Activated CD4-positive, alpha-beta T cell treated with anti-CD3 and anti-CD28 coated beads, Interleukin-2, amount 10 ng/mL, durations not matched to agents 7 days and 5 days (primary cell): ENCODE results near the gene LRRC4B. TPM values are rescaled to one million over a fixed set of nuclear protein-coding genes. Genes with fewer than 3 reads are reported as not detected.

Experiments used
- CTCF ChIA-PET: fragments of 350-600 bp; sonication (Branson Sonifier 250); formaldehyde crosslinking; loops from one replicate; lab custom pipeline; 2021; ENCODE audit warnings: antibody characterized with exemption; lab: Charles Lee
- POLR2A ChIA-PET: fragments of 350-600 bp; sonication (Branson Sonifier 250); formaldehyde crosslinking; loops from one replicate; lab custom pipeline; 2021; ENCODE audit warnings: antibody characterized with exemption; lab: Charles Lee
- DNase-seq: peaks from one replicate; pipeline ENCODE4 v3.0.0-alpha.2; 2020
- H3K27ac Mint-ChIP-seq: one replicate; pipeline ENCODE4 v1.8.0; 2021; ENCODE audit warnings: mild to moderate bottlenecking, moderate library complexity, mixed read lengths
- H3K27me3 Mint-ChIP-seq: one replicate; pipeline ENCODE4 v1.8.0; 2021; ENCODE audit warnings: mixed read lengths
- H3K36me3 Mint-ChIP-seq: one replicate; pipeline ENCODE4 v1.8.0; 2021; ENCODE audit warnings: low read depth, mixed read lengths
- H3K4me1 Mint-ChIP-seq: one replicate; pipeline ENCODE4 v1.8.0; 2021; ENCODE audit warnings: mixed read lengths
- H3K4me3 Mint-ChIP-seq: one replicate; pipeline ENCODE4 v1.8.0; 2021; ENCODE audit warnings: mild to moderate bottlenecking, moderate library complexity, mixed read lengths
- H3K9me3 Mint-ChIP-seq: one replicate; pipeline ENCODE4 v1.8.0; 2021; ENCODE audit warnings: mixed read lengths
- total RNA-seq, 2 experiments: library from RNA; stranded (reverse); gene quantifications; one replicate each; pipeline ENCODE4 v1.2.3, GENCODE V29; 2021

Gene LRRC4B
- total RNA-seq, 2 experiments from 2014 or later = not detected

GRCh38 chr19:50555033-50555432 is 13.2 kb downstream of the LRRC4B start:
- Mint-ChIP-seq H3K4me3 (no peak overlapping the region), H3K9me3 (no peaks in the 10 kb centered on the region)
- CTCF ChIA-PET = interaction anchor here (1.6 to 2.4 kb wide), 3 partner anchors 17 to 198 kb away, joined by 5 to 14 read pairs (median 5); no protein-coding TSS in a partner anchor

GRCh38 chr19:50554212-50554611 is 14.0 kb downstream of the LRRC4B start:
- ChIA-PET CTCF (interaction anchor here (0.8 kb wide), 1 partner anchor 18 kb away, joined by 5 read pairs; no protein-coding TSS in a partner anchor), POLR2A (no interaction called here)
- Mint-ChIP-seq H3K4me1 (peaks cover 8% of the 10 kb centered on the region), H3K4me3 (no peak overlapping the region), H3K27ac (no peak overlapping the region), H3K27me3 (peaks cover 48% of the 10 kb centered on the region), H3K9me3 (no peaks in the 10 kb centered on the region), H3K36me3 (no peaks in the 10 kb centered on the region)
- DNase-seq = no peak

More at GRCh38 chr19:50555033-50555432, 13.2 kb downstream of the LRRC4B start:
- peaks cover 8% of the 10 kb centered on the region for H3K4me1 Mint-ChIP-seq
- no peak for DNase-seq
- POLR2A ChIA-PET = no interaction called here
- no peaks in the 10 kb centered on the region for H3K36me3 Mint-ChIP-seq
- no peak overlapping the region for H3K27ac Mint-ChIP-seq
- H3K27me3 Mint-ChIP-seq = peaks cover 47% of the 10 kb centered on the region

GRCh38 chr19:50553134-50553703 is 15.0 kb downstream of the LRRC4B start:
- H3K4me3 Mint-ChIP-seq = no peak overlapping the region
- peaks cover 8% of the 10 kb centered on the region for H3K4me1 Mint-ChIP-seq
- CTCF ChIA-PET = no interaction called here
- DNase-seq = no peak
- no peaks in the 10 kb centered on the region for H3K36me3 Mint-ChIP-seq
- POLR2A ChIA-PET = no interaction called here
- peaks cover 48% of the 10 kb centered on the region for H3K27me3 Mint-ChIP-seq
- no peak overlapping the region for H3K27ac Mint-ChIP-seq
- no peaks in the 10 kb centered on the region for H3K9me3 Mint-ChIP-seq

GRCh38 chr19:50552540-50552939 is 15.7 kb downstream of the LRRC4B start:
- no peak overlapping the region for H3K4me3 Mint-ChIP-seq
- no peak overlapping the region for H3K27ac Mint-ChIP-seq
- ChIA-PET POLR2A (no interaction called here), CTCF (no interaction called here)
- no peaks in the 10 kb centered on the region for H3K9me3 Mint-ChIP-seq
- DNase-seq = no peak
- H3K36me3 Mint-ChIP-seq = no peaks in the 10 kb centered on the region
- H3K4me1 Mint-ChIP-seq = peaks cover 8% of the 10 kb centered on the region
- H3K27me3 Mint-ChIP-seq = peaks cover 45% of the 10 kb centered on the region

- CTCF ChIA-PET = no interaction called here
- no peaks in the 10 kb centered on the region for H3K36me3 Mint-ChIP-seq
- no peaks in the 10 kb centered on the region for H3K9me3 Mint-ChIP-seq
- no peak overlapping the region for H3K4me3 Mint-ChIP-seq
- H3K27me3 Mint-ChIP-seq = peaks cover 41% of the 10 kb centered on the region
- POLR2A ChIA-PET = no interaction called here
- DNase-seq = no peak
- no peak overlapping the region for H3K27ac Mint-ChIP-seq
- peaks cover 8% of the 10 kb centered on the region for H3K4me1 Mint-ChIP-seq
These were observed 16.5 kb downstream of the LRRC4B start for GRCh38 chr19:50551715-50552187.

GRCh38 chr19:50551034-50551714 is 17.1 kb downstream of the LRRC4B start:
- Mint-ChIP-seq H3K27ac (no peak overlapping the region), H3K36me3 (no peaks in the 10 kb centered on the region), H3K27me3 (peaks cover 37% of the 10 kb centered on the region), H3K9me3 (no peaks in the 10 kb centered on the region), H3K4me3 (no peak overlapping the region), H3K4me1 (peaks cover 4% of the 10 kb centered on the region)
- no peak for DNase-seq
- CTCF ChIA-PET = no interaction called here
- POLR2A ChIA-PET = no interaction called here

GRCh38 chr19:50550594-50550966 is 17.7 kb downstream of the LRRC4B start:
- Mint-ChIP-seq H3K4me1 (no peaks in the 10 kb centered on the region), H3K36me3 (no peaks in the 10 kb centered on the region), H3K27me3 (peaks cover 34% of the 10 kb centered on the region), H3K4me3 (no peak overlapping the region), H3K27ac (no peak overlapping the region), H3K9me3 (no peaks in the 10 kb centered on the region)
- ChIA-PET CTCF (no interaction called here), POLR2A (no interaction called here)
- DNase-seq = no peak

GRCh38 chr19:50549927-50550593 is 18.2 kb downstream of the LRRC4B start:
- Mint-ChIP-seq H3K4me3 (no peak overlapping the region), H3K36me3 (no peaks in the 10 kb centered on the region), H3K9me3 (no peaks in the 10 kb centered on the region), H3K27ac (no peak overlapping the region), H3K4me1 (no peaks in the 10 kb centered on the region), H3K27me3 (peaks cover 29% of the 10 kb centered on the region)
- ChIA-PET POLR2A (no interaction called here), CTCF (no interaction called here)
- no peak for DNase-seq

- Mint-ChIP-seq H3K4me3 (no peak overlapping the region), H3K36me3 (no peaks in the 10 kb centered on the region), H3K27ac (no peak overlapping the region), H3K4me1 (no peaks in the 10 kb centered on the region), H3K27me3 (peaks cover 26% of the 10 kb centered on the region), H3K9me3 (no peaks in the 10 kb centered on the region)
- CTCF ChIA-PET = no interaction called here
- no peak for DNase-seq
- POLR2A ChIA-PET = no interaction called here
These were observed 18.9 kb downstream of the LRRC4B start for GRCh38 chr19:50549059-50549926.

GRCh38 chr19:50548191-50549058 is 19.8 kb downstream of the LRRC4B start:
- Mint-ChIP-seq H3K27me3 (peaks cover 24% of the 10 kb centered on the region), H3K9me3 (no peaks in the 10 kb centered on the region), H3K36me3 (no peaks in the 10 kb centered on the region), H3K4me3 (no peak overlapping the region), H3K4me1 (no peaks in the 10 kb centered on the region), H3K27ac (no peak overlapping the region)
- POLR2A ChIA-PET = no interaction called here
- no peak for DNase-seq
- CTCF ChIA-PET = interaction anchor here (0.7 kb wide), 1 partner anchor 8 kb away, joined by 3 read pairs; no protein-coding TSS in a partner anchor

GRCh38 chr19:50547385-50548190 is 20.6 kb downstream of the LRRC4B start:
- no peak for DNase-seq
- no peaks in the 10 kb centered on the region for H3K36me3 Mint-ChIP-seq
- no peaks in the 10 kb centered on the region for H3K9me3 Mint-ChIP-seq
- H3K4me1 Mint-ChIP-seq = no peaks in the 10 kb centered on the region
- H3K27me3 Mint-ChIP-seq = peaks cover 17% of the 10 kb centered on the region
- no peak overlapping the region for H3K4me3 Mint-ChIP-seq
- ChIA-PET CTCF (interaction anchor here (0.7 kb wide), 1 partner anchor 9 kb away, joined by 3 read pairs; no protein-coding TSS in a partner anchor), POLR2A (no interaction called here)
- no peak overlapping the region for H3K27ac Mint-ChIP-seq
